GM19023 (cell line): ENCODE measurements around the gene CASP9.

ENCODE experiments used
- ATAC-seq: cut with Tn5 transposase; IDR thresholded peaks from one replicate; pipeline ENCODE4 v1.9.1; 2021; ENCODE audit warnings: mild to moderate bottlenecking, moderate library complexity; ENCODE audit not compliant: unreplicated experiment

The CASP9 gene

GRCh38 chr1:15451014-15451722, 72.8 kb downstream of the CASP9 start:
- ATAC-seq, result no peak

- no peak for ATAC-seq
These were observed 74.4 kb downstream of the CASP9 start for GRCh38 chr1:15449567-15449966.

GRCh38 chr1:15448877-15449462, 75.0 kb downstream of the CASP9 start:
- ATAC-seq, result no peak

- no peak for ATAC-seq
These were observed 77.8 kb downstream of the CASP9 start for GRCh38 chr1:15446212-15446611.

GRCh38 chr1:15445390-15446122, 78.5 kb downstream of the CASP9 start:
- ATAC-seq, result no peak

GRCh38 chr1:15444468-15445389, 79.3 kb downstream of the CASP9 start:
- no peak for ATAC-seq

GRCh38 chr1:15443281-15443680, 80.7 kb downstream of the CASP9 start:
- ATAC-seq, result no peak

- no peak for ATAC-seq
These were observed 81.3 kb downstream of the CASP9 start for GRCh38 chr1:15442759-15443158.

GRCh38 chr1:15442119-15442518, 81.9 kb downstream of the CASP9 start:
- no peak for ATAC-seq
